ENCODE data around the gene RND1.
A peak's percentile ranks its signal among the peaks of the same experiment; 100 is the strongest.

Gene RND1

DNA sequence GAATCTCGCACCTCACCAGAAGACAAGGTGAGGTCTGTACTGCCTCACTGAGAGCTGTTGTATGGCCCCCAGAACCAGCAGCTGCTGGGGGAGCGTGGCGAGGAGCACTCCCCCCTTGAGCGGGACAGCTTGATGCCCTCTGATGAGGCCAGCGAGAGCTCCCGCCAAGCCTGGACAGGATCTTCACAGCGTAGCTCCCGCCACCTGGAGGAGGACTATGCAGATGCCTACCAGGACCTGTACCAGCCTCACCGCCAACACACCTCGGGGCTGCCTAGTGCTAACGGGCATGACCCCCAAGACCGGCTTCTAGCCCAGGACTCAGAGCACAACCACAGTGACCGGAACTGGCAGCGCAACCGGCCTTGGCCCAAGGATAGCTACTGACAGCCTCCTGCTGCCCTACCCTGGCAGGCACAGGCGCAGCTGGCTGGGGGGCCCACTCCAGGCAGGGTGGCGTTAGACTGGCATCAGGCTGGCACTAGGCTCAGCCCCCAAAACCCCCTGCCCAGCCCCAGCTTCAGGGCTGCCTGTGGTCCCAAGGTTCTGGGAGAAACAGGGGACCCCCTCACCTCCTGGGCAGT lies 38.1 kb downstream of the RND1 start:
- no peak for DNase-seq (ENCODE audit: low spot score)

- DNase-seq (ENCODE audit: low spot score), result no peak
Observed at GRCh38 chr12:48827026-48827425, 38.6 kb downstream of the RND1 start.

DNA sequence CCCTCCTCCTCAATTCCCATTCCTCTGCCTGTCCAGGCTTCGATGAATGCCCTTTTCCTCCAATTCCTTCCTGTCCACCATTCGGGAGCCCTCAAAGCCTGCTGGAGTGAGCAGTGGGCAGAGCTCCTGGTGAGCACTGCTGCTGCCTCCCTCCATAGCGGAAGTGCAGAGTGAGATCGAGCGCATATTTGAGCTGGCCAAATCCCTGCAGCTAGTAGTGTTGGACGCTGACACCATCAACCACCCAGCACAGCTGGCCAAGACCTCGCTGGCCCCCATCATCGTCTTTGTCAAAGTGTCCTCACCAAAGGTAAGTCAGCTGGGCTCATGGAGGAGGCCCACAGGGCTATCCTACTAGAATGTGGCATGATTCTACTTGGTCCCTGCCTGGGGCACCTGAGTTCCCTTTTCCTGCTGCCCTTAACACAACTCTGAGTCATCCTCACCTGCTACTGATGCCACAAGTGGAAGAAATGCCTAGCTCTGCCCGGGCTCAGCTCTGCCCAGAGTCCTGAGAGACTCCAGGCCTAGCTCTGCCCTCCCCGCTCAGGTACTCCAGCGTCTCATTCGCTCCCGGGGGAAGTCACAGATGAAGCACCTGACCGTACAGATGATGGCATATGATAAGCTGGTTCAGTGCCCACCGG lies 39.3 kb downstream of the RND1 start:
- DNase-seq (ENCODE audit: low spot score), result no peak

- no peak for DNase-seq (ENCODE audit: low spot score)
Observed at GRCh38 chr12:48824905-48825304, 40.8 kb downstream of the RND1 start.

- no peak for DNase-seq (ENCODE audit: low spot score)
Observed at GRCh38 chr12:48824112-48824511, 41.6 kb downstream of the RND1 start.

DNA sequence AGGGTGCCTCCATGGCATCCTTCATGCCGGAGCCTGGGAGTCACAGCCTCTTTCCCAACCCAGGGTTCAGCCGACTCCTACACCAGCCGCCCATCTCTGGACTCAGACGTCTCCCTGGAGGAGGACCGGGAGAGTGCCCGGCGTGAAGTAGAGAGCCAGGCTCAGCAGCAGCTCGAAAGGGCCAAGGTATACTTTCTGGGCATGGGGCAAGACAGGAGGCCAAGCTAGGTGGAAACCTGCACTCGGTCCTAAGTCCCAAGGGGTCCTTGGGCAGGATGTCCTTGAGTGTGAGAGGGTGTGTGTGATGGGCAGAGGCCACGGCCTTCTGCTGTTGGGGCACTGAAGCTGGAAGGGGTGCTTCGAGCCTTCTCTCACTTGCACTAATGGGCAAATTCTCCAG lies 42.4 kb downstream of the RND1 start:
- DNase-seq (ENCODE audit: low spot score), result no peak

- no peak for DNase-seq (ENCODE audit: low spot score)
Observed at GRCh38 chr12:48822711-48823110, 43.0 kb downstream of the RND1 start.

DNA sequence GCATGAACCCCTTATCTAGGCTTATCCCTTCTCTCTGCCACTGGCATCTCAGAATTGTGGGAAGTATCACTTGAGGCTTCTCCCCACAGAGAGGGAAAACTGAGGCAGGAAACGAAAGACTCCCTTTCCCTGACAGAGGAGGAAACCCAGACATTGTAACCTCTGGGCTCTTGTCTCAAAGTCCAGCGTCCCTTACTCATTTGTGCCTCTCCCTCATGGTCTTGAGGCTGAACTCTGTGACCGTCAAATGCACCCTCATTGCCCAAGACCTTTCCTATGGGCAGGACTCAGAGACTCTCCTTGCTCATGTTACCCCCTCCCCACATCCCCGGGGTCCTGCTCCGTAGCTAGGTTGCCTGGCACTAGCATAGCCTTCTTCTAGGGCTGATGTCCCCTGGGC lies 43.5 kb downstream of the RND1 start:
- DNase-seq (ENCODE audit: low spot score), result no peak

DNA sequence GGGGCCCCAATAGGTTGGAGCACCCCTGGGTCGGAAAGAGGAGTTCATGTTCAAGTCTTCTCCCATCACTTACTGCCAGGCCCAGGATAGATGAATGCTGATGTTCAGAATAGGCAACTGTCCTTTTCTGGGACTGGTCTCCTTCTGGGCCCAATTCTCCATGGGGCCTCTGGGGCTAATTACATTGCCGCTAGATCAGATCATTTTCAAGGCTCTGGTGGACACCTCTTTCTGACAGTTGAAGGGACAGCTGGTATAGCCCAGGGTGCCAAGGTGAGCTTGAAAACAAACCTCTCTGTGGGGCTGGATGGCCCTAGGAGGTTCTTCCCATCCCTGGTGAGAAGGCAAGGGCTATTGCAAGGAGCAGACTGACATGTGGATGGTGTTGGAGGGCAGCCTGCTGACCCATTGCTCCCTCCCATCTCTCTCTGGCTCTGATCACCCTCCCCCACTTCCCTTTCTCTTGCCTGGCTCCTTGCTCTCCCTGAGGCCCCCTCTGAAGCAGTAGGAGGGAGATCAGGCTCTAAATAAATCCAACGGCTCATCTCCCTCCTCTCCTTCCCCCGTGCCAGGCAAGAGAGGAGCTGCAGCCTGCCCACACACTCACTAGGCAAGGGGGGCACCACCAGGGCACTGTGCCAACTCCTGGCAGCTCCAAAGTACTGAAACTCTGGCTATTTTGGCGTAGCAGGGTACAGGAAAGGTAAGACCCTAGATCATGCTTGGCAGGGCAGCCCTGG lies 45.5 kb downstream of the RND1 start:
- no peak for DNase-seq (ENCODE audit: low spot score)

GRCh38 chr12:48818831-48819590 lies 46.7 kb downstream of the RND1 start:
- no peak for DNase-seq (ENCODE audit: low spot score)

DNA sequence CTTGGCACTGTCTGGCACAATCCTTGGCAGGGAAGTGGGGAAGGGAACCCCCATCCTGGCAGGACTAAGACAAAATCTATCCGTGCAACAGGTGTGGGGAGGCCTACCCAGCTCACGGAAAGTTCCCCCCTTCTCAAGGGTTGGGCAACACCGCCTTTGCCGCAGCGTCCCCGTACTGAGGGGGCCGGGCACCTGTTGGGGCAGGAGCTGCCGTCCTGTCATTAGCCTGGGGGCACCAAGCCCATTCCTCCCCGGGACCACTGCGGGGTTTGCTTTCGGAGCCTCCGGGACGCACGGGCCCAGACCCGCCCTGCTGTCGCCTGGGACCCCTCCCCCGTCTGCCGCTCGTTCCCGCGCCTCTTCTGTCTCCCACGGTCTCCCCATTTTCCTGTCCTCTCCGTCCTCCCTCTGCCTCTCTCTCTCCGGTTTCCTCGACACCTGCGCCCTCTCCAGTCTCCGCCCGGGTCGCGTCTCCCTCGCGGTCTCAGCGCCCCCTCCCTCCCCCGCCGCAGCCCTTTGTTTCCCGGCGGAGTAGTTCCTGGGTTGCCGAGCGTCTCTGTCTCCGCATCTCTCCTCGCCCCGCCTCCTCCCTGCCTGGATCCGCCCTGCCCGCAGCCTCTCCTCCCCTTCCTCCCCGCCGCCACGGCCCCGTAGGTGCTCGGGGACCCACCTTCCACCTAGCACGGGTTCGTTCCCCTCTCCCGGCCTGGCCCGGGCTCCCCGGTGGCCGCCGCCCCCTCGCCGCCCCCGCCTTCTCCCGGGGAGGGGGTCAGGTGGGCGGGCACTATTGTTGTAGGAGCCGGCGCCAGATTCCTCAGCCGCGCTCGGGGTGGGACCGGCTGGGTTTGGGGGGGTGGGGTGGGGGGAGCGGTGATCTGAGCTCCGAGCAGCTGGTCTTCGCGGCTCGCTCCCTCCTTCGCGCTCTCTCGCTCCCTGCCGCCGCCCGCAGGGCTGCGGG lies 47.5 kb downstream of the RND1 start, which contains the start of gene CACNB3:
Gene CACNB3, plus strand, starts transcription at position 624 of the 958 bp plus-strand sequence. CDS start 434 bp downstream, outside the sequence.
- DNase-seq (ENCODE audit: low spot score), result no peak

DNA sequence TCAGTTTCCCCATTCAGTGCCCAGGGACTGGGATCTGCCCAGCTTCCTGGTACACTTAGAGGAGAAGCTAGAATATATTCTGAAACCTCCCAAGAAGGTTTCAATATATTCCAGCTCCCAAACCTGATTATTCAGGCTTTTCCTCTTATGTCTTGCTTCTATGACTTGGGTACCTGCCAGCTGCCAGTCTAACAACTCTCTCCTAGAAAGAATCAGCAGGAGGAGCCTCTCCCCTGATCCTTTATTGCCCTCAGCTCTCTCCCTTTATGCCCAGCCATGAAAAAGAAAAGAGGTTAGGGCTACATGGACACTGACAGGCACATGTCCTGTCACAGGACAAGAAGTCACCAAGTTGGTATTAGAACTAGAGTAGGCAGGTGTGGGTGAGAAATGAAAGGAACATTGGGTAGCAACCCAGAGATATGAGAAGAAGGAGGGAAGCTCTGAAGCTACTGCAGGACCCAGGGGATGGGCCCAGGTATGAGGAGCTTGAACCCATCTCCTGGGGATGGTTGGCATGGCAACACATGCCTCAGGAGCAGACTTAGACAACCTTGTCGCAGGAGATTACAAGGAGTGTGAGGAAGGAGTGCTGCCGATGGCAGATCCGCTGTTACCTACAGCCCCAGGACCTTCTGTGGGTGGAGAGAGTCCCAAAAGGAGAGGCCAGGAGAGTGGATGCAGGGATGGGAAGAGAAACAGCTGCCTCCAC lies 49.4 kb downstream of the RND1 start:
- DNase-seq (ENCODE audit: low spot score), result no peak

DNA sequence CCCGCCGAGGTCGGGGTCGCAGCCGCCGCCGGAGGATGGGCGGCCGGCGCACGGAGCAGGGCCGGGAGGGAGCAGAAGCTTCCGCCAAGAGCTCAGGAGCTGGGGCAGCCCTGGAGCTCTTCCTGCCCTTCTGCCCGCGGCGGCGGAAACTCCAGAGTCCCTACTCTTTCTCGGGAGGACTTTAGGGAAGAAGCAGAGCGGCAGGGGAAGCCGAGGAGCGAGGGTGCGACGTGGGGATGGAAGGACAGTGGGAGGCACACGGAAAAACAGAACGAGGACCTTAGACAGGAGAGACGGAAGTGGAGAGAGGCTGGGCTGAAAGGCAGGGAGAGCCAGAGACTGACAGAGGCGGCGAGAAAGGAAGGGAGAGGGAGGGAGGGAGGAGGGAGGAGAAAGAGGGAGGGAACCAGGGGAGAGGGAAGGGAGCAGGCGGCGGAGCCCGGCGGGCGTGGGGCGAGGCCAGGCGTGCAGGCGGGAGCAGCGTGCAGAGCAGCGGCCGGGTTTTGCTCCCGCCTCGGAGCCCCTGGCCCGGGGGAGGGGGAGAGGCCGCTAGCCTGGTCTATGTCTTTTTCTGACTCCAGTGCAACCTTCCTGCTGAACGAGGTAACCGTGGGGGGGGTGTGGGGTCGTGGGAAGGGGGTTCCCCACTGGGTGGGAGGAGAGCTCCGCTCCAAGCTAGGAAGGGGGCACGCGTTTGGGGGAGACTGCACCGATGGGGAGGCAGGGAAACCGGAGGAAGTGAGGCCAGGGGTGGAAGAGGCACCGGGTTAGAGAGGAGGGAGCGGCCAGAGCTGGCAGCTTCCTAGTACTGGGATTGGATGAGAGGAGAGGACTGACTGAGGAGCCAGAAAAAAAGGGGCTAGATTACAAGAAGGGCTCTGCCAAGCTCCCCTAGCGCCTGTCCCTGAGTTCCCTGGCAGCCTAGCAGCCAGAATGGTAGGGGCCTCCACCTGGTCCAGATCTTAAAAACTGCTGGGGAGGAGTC lies 50.3 kb downstream of the RND1 start:
- DNase-seq (ENCODE audit: low spot score), result no peak

DNA sequence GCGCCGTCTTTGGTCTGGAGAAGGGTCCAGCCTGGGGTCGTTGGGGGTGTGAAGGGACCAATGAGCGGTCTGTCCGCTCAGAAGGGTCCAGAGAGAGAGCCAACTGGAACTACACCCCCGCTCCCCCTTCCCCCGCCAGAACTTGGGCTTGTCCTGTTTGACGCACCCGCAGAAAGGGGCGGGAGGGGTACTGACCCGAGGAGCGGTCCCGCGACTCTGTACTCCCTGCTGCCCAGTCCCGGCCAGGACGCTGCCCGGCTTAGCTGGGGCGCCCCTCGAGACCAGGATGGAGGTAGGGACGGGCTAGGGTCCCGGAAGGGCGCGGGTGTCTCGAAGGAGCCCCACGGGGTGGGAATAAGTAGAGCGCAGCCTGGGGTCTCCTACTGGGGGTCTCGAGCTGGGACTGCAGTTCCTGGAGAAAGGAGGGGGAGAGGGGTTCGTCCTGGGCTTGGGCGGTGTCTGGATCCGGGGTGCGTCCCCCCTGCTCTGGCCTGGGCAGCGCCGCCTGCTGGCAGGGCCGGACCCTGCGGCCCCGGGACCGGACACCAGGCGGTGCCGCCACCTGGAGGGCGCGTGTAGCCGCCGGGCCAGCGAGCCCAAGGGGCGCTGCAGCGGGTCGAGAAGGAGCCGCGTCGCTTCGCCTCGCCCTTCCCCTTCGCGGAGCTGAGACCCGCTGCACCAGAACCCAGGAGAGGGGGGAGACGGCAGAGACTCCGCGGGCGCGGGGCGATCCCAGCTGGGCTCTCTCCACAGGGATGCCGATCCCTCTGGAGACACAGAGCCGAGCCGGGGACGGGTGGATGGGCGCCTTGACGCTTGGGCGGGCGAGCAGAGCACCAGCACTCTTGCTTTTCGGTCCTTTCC lies 51.2 kb downstream of the RND1 start:
- peak; percentile 63 for DNase-seq (ENCODE audit: low spot score)

DNA sequence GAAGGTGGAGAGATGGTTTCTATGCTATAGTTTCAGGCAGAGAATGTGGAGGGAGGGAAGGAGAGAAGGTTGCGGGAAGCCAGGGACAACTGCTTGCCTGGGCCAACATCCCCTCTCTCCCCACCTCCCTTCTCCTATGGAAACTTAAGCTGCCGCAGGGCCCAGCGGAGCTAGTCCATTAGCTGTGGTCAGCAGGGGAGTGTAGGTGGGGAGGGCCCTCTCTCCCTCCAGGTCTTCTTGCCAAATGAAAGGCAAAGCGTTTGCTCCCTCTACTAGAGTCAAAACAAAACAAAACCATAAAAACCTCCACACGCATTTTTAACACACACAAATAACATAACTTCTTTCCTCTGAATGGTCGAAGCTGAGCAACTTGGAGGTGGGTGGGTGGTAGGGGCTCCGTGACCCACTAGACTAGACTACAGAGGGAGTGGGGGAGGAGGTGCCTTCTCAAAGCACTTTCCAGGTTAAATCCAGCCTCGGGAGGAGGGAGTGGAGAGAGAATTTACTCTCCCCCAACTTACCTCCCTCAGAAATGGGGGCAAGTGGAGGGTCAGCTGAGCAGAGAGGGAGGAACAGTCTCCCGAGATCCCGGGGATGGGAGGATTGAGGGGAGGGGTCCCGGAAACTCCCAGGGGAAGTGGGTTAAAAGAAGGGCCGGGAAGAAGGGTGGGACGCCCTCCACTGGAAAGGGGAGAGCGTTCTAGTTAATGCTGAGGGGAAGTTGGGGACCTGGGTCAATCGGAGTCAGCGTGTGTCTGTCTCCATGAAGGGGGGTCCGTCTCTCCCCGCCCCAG lies 52.0 kb downstream of the RND1 start:
- no peak for DNase-seq (ENCODE audit: low spot score)

- DNase-seq (ENCODE audit: low spot score), result no peak
Observed at GRCh38 chr12:48812389-48812788, 53.3 kb downstream of the RND1 start.

GRCh38 chr12:48811437-48812090 lies 54.1 kb downstream of the RND1 start:
- no peak for DNase-seq (ENCODE audit: low spot score)

Measured in hematopoietic multipotent progenitor cell treated with erythropoietin and hydrocortisone succinate and interleukin-3 and kit ligand, for 17 days (in vitro differentiated cells).